ENCODE results near the gene IMPA2.

DNA sequence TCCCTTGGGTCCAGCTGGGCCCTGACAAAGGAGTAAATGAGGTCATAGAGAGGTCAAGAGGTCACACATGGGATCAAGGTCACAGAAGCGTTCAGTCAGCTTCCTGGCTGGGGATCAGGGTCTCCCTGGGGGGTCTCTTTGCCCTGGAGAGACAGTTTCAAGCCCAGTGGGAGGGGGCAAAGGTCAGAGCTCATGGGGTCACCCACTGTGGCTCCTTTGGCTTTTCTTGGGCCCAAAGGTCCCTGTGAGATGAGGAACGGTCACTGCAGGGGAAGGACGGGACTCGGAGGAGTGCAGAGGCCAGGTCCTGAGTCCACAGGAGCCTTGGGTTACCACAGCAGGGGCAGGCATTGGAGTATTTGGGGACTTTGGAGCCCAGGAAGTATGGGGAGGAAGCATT lies 81.7 kb downstream of the IMPA2 start:
- TF ChIP-seq POLR2A (IDR thresholded peaks at IDR 0.05; ENCODE audit: low read length) (no peak), GATA1 (IDR thresholded peaks at IDR 0.05; ENCODE audit: low read depth, low read length) (no peak)
